Sciatic nerve (tissue), 2 donors: ENCODE results near the gene BMP7. TPM values are rescaled to one million over a fixed set of nuclear protein-coding genes. Genes with fewer than 3 reads are reported as not detected.
A peak's percentile ranks its signal among the peaks of the same experiment; 100 is the strongest.
"Not testable (repeated sequence)": the region's sequence is repeated elsewhere in the genome, so short reads cannot be mapped to it uniquely, and the experiment has no call there.

ENCODE experiments used
- ATAC-seq: fragments of 200-7000 bp; cut with Tn5 transposase; one replicate; pipeline ENCODE4 v1.9.1; 2020; ENCODE audit warnings: mild to moderate bottlenecking, moderate library complexity
- DNase-seq: peaks from one replicate; pipeline ENCODE4 v3.0.0-alpha.2; 2020; ENCODE audit warnings: low spot score
- intact Hi-C: fragments of 100-400 bp; cut with DNase I; formaldehyde crosslinking; loops from one replicate; pipeline ENCODE4 v1.14.2; 2022
- total RNA-seq: library from RNA; stranded (reverse); fragmentation: NEBNext Ultra II Directional; extraction: Animal tissue kit (Norgen Biotek cat#: 25700); gene quantifications from one replicate; pipeline ENCODE4 v1.2.1, GENCODE V29; 2021
- donor health status: DM: no; HTN: no; CAD: no.
- donor health status: DM: no; HTN: no; CAD: no.

The BMP7 gene
- total RNA-seq, 1 donor from 2014 or later, result 17.3 TPM

GRCh38 chr20:57270204-57270984 lies 4.0 kb upstream of the BMP7 start:
- ATAC-seq (no peak), DNase-seq (no peak)
- intact Hi-C loops, result no loop called here

DNA sequence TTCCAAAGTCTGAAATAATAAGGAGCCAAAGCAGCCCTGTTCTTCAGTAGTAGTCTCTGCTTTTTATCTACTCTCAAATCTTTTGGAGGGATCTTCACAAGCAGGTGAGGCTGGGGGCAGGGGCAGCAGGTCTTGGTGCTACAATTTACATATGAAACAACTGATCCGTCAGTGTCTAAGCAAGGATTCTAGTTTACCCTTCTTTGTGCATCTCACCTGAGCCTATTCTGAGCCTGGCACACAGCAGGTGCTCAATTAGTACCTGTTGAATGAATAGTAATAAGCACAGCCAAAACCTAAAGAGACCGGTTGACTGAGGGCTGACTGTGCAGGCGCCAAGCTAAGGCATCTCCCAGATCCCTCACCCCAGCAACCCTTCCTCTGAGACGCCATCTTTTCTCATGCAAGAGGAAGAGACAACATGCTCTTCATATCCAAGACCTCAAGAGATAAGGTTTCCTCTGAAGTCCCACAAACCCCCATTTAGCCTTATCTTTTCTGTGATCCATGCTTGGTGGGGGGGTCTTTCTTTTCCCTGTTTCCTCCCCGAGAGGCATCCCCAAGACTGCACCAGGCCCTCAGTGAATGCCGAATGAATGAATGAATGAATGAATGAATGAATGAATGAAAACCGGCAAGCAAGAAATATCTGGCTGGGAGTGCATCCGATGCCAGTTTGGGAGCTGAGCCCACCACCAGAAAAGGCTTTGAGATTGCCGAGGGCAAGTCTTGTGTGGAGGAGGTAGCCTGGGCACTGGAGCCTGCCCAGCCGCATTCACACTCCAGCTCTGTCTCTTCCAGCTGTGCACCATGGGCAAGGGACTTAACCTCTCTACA lies 2.9 kb upstream of the BMP7 start:
- intact Hi-C loops, result loop anchor here (10.0 kb wide), 3 partner anchors 55 to 175 kb away; partner anchors contain the start of gene SPO11
- DNase-seq (no peak), ATAC-seq (no peak)

DNA sequence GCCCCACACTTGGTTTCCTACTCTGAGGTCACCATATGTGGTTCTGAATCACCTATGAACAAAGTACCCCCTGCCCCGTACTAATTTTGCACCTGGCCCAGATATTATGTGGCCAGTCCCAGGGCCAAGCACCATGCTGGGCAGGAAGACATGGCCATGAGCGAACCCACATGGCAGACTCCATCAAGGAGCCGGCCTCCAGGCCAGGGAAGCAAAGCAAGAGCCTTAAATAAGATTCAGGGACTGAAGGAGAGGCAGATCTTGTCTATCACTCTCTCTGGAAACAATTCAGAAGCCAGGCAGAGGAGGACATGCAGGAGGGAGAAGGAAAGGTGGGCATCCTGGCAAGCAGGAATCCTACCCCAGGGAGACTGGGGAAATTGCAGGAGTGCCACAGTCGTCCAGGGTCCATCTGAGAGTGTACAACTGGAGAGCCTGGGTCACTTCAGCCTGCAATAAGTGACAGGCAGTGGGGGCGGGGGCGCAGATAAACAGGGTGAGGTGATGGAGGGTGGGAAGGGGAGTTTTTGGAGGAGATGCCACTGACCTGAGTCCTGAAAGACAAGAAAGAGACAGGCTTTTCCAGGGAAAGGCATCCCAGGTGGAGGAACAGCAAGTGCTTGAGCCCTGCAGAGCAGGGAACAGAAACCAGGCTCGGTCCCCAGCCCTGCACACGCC lies 2.1 kb upstream of the BMP7 start:
- DNase-seq (no peak), ATAC-seq (no peak)
- intact Hi-C loops, result loop anchor here (10.0 kb wide), 3 partner anchors 56 to 174 kb away; partner anchors contain the start of gene SPO11

DNA sequence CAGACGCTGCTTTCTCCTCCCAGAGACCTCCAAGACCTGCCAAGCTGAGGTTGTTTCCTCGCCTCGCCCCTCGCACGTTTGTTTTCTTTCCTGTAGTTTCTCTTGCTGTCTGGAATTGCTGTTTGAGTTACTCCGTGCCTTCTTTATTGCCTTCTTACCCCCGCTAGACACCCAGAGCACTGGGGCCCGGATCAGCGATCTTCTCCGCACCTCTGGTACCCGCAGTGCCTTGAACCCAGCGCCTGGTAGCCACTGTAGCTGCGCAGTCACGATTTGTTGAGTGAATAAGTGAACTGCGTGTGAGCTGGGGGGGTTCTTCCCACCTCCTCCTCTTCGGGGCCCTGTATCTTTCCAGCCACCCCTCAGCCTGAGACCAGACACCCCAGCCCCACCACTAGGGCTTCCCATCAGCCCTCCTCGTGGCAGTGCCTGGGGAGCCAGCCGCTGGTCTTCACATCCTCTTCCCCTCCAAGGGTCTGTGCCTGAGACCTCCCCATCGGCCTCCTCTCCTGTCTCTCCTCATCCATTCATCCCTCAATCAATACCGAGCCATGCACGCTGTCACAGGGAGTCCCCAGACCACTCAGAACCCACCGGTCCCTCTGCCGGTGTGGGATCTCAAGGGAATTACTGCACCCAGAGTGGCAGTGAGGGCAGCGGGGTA lies 849 bp upstream of the BMP7 start:
- ATAC-seq, result no peak
- intact Hi-C loops, result loop anchor here (10.0 kb wide), 3 partner anchors 58 to 172 kb away; partner anchors contain the start of gene SPO11
- no peak for DNase-seq

- ATAC-seq (peak; percentile 8), DNase-seq (no peak)
- intact Hi-C loops, result loop anchor here (10.0 kb wide), 3 partner anchors 59 to 171 kb away; partner anchors contain the start of gene SPO11
Observed at GRCh38 chr20:57265997-57266290, 497 bp downstream of the BMP7 start.

DNA sequence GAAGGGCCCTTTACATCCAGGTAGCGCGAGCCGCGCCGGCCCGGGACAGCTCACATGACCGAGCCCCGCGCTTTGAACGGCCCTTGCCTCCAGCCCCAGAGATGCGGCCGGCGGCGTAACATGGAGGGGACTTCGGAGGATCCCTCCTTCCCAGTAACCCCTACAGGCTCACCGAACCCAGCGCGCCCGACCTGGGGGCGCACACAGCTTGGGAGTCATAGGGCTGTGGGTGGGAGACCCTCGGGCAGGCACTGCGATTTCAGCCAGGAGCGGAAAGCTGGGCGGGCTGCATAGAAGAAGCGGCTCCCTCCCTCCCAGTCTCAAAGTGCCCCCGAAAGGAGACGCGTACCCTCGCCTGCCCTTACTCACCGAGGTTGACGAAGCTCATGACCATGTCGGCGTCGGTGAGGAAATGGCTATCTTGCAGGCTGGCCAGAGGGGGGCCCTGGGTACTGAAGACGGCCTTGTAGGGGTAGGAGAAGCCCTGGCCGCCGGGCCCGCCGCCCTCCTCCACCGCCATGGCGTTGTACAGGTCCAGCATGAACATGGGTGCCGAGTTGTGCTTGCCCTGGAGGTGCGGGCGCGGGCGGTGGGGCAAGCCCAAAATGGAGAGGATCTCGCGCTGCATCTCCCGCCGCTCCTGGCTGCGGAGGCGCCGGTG lies 975 bp downstream of the BMP7 start:
- DNase-seq, result no peak
- intact Hi-C loops, result loop anchor here (10.0 kb wide), 3 partner anchors 59 to 171 kb away; partner anchors contain the start of gene SPO11
- peak; percentile 18 for ATAC-seq

DNA sequence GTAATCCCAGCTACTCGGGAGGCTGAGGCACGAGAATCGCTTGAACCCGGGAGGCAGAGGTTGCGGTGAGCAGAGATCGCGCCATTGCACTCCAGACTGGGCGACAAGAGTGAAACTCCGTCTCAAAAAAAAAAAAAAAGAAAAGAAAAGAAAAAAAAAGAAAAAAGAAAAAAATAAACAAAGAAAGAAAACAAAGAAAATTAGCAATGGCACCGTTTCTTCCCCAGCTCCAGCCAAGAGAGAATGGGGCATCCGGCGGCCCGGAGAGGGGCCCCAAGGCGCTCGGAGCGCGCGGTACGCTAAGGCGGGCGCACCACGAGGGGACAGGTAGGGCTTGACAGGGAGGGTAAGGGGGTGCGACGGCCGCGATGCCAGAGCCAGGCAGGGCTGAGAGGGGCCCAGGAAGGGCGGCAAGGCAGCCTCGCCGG lies 1.5 kb downstream of the BMP7 start:
- intact Hi-C loops, result loop anchor here (10.0 kb wide), 3 partner anchors 60 to 170 kb away; partner anchors contain the start of gene SPO11
- not testable (repeated sequence) for DNase-seq
- ATAC-seq, result peak; percentile 11

- DNase-seq (no peak), ATAC-seq (no peak)
- intact Hi-C loops, result loop anchor here (10.0 kb wide), 3 partner anchors 59 to 169 kb away; partner anchors contain the start of gene SPO11
Observed at GRCh38 chr20:57263801-57264792, 2.3 kb downstream of the BMP7 start.

- ATAC-seq, result no peak
- intact Hi-C loops, result loop anchor here (10.0 kb wide), 3 partner anchors 58 to 168 kb away; partner anchors contain the start of gene SPO11
- no peak for DNase-seq
Observed at GRCh38 chr20:57262784-57263609, 3.4 kb downstream of the BMP7 start.

DNA sequence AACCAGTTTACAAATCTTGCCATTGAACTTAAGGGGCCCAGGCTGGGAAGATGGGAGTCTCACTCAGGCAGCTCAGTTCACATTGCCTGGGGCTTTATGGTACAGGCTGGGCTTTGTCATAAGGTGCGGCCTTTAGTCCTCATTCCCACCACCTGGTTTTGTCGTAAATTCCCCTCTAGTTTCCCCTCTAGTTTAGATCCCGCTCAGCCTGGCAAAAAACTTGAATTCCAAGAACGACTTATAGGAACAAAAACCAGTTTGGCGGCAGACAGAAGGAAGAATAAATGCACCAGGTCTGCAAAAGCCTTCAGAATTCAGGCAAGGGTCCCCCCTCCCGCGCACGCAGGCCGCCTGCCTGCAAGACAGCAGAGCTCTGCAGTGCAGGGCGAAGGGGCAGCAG lies 4.1 kb downstream of the BMP7 start:
- intact Hi-C loops, result loop anchor here (10.0 kb wide), 3 partner anchors 58 to 168 kb away; partner anchors contain the start of gene SPO11
- no peak for DNase-seq
- no peak for ATAC-seq

DNA sequence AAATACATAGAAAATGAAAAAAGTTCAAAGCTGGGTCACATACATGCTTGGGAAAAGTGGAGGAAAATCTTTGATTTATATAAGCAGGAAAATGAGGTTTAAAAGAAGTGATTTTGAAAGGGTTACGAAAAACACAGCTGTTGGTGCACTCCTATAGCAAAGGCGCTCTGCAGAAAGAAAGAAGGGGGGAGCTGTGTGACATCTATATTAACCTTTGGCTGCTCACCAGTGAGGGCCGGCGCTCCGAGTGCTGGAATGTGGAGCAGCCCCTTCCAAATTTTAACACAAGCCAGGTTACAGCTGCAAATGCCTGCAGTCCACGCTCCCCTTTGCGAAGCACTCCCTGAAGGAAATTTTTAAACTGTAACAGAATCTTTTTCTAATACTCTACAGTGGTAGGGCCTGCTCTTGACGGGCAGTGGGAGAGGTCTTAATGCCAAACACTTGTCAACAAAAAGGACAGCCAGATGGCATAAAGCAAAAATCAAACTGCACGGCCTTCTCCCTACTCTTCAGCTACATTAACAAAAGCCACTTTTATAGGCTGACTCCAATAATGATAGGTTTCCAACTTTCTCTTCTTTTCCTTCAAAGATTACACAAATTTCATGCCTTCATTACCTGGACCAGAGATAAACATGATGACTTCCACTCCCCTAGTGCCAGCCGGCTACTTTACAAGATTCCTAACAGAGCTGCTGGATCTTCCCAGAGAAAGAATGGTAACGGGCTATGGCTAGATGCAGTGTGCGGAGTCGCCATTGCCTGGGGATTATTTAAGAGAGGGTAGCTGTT lies 4.8 kb downstream of the BMP7 start:
- DNase-seq (no peak), ATAC-seq (no peak)
- intact Hi-C loops, result loop anchor here (10.0 kb wide), 3 partner anchors 57 to 167 kb away; partner anchors contain the start of gene SPO11

DNA sequence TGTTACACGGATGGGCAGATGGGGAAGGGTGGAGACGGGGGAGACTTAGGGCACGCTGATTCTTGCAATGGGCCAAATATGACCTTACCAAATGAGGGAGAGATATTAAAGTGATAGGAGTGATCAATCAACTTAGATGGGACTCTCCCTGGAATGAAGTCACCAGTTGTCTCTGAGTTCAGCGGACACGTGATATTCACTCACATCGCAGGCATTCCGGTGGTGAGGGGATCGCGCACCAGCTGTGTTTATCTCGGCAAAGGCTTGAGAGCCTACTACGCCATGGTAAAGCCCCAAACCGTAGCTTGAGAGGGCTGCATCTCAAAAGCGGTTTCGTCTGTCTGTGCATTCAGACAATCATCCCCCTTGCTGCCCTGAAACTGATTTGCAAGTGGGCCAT lies 5.5 kb downstream of the BMP7 start:
- ATAC-seq (peak; percentile 59), DNase-seq (no peak)
- intact Hi-C loops, result loop anchor here (10.0 kb wide), 3 partner anchors 56 to 166 kb away; partner anchors contain the start of gene SPO11

- intact Hi-C loops, result loop anchor here (10.0 kb wide), 3 partner anchors 55 to 165 kb away; partner anchors contain the start of gene SPO11
- DNase-seq (no peak), ATAC-seq (peak; percentile 28)
Observed at GRCh38 chr20:57259938-57260921, 6.2 kb downstream of the BMP7 start.
